ENCODE results near the gene EDEM2.
"Not testable (repeated sequence)": the region's sequence is repeated elsewhere in the genome, so short reads cannot be mapped to it uniquely, and the experiment has no call there.

Gene EDEM2

DNA sequence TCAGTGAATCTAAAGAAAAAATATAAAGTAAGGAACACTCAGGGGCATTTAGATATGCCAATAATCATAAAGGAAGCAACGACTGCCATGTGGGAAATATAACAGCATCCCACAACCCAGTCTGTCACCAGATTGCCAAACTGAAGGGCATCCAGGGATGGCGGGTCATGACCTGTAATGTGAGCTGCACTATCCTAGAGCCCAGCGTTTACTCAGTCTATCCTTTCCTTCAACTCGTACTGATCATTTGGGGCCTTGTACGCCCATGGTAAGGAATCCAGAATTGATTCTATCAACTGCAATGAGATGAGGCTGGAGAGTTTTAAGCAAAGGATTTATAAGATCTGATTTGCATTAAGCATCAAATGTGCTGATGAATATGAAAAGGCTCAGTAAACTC is 59.8 kb downstream of the EDEM2 start:
- DNase-seq (ENCODE audit: low read depth): no peak

DNA sequence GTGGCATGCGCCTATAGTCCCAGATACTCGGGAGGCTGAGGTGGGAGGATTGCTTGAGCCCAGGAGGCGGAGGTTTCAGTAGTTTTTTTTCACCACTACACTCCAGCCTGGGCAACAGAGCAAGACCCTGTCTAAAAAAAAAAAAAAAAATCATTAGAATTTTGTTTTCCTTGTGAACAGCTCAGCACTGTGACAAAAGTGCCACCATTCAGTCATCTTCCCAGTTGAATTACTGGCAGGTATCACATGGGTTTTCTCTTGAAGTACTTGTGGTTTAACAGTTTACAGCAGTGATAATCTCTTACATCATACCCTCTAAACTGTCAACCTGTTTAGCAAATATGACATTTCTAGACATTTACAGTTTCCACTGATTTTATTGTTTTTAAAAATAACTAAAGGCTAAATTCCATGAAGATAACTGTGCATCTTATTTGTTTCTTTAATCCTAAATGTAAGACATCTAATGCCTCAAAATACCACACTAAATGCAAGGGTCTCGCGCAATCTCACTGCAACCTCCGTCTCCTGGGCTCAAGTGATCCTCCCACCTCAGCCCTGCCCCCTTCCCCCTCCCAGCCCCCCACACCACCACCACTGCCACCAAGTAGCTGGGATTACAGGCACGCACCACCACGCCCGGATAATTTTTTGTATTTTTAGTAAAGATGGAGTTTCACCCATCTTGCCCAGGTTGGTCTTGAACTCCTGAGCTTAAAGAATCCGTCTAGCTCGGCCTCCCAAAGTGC is 61.5 kb downstream of the EDEM2 start:
- no peak for DNase-seq (ENCODE audit: low read depth)

DNA sequence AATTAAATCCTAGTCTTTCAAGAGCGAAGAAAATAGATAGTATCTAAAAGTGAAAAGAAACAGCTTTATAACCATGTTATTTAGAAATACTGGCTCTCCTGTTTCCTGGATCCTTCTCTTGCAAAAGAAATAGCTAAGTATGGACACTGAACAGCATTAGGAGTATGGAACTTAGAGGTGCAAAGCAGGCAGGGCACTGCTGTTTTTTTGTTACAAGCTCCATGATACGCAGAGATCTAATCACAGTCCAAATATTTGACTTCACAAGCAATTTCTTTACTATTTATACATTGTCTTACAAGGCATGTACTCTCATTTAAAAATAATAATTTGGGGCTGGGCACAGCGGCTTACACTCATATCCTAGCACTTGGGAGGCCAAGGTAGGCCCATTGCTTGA is 62.1 kb downstream of the EDEM2 start:
- no peak for DNase-seq (ENCODE audit: low read depth)

DNA sequence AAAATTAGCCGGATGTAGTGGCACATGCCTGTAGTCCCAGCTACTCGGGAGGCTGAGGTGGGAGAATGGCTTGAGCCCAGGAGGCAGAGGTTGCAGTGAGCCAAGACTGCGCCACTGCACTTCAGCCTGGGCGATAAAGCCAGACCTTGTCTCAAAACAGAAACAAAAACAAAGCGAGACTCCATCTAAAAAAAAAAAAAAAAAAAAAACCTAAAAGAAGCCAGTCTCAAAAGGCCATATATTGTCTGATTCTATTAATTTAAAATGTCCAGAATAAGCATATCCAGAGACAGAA is 66.8 kb downstream of the EDEM2 start:
- DNase-seq (ENCODE audit: low read depth): not testable (repeated sequence)

DNA sequence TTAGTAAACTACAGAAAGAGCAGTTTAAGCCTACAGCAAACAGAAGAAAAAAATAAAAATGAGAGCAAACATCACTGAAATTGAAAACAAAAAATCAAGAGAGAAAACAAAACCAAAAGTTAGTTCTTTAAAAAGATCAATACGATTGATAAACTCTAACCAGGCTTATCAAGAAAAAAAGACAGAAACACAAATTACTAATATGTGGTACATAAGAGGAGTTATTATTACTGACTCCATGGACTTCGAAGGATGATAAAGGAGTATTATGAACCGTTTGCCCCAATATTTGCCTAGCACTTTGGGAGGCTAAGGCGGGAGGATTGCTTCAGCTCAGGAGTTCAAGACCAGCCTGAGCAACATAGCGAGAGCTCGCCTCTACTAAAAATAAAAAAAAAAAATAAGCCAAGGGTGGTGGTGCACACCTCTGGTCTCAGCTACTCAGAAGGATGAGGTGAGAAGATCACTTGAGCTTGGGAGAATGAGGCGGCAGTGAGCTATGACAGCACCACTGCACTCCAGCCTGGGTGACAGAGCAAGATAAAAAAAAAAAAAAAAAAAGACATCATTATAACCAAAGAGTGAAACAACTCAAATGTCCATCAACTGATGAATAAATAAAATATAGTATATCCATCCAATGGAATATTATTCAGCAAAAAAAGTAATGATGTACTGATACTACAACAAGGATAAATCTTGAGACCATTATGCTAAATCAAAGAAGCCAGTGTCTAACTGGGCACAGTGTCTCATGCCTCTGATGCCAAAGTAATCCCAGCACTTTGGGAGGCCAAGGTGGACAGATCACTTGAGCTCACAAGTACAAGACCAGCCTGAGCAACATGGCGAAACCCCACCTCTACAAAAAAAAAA is 67.4 kb downstream of the EDEM2 start:
- DNase-seq (ENCODE audit: low read depth): no peak

DNA sequence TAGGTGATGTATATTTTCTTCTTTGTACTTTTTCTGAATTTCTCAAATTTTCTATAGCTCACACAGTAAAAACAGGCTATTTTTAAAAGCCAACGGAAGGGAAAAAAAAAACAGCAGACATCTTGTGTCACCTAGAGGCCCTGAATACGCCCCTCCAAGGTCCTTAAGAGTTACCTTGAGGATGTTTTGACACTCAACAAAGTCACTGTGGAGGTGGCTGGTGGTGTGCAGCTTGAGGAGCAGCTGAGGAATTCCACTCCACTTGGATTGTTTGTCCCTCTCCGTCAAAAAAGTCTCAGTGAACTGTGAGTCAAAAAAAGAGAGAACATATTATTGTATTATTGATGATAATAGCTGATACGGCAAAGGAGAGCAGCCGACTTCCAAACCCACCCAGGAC is 69.3 kb downstream of the EDEM2 start:
- no peak for DNase-seq (ENCODE audit: low read depth)

DNA sequence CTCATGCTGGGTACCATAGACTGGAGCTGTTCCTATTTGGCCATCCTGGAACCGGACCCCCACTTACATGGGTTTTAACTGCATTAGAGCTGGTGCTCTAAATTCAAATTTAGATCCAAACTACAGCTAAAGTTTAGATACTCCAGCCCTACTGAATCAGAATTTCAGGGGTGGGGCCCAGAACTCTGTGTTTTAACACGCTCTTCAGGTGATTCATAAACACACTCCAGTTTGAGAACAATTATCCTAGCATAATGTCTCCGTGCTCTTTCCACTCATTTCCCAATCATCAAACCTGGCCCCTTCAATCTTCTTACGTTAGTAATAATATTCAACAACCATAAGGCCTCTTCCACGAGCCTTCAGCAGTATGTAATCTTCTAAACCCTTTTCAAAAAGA is 69.8 kb downstream of the EDEM2 start:
- DNase-seq (ENCODE audit: low read depth): no peak

DNA sequence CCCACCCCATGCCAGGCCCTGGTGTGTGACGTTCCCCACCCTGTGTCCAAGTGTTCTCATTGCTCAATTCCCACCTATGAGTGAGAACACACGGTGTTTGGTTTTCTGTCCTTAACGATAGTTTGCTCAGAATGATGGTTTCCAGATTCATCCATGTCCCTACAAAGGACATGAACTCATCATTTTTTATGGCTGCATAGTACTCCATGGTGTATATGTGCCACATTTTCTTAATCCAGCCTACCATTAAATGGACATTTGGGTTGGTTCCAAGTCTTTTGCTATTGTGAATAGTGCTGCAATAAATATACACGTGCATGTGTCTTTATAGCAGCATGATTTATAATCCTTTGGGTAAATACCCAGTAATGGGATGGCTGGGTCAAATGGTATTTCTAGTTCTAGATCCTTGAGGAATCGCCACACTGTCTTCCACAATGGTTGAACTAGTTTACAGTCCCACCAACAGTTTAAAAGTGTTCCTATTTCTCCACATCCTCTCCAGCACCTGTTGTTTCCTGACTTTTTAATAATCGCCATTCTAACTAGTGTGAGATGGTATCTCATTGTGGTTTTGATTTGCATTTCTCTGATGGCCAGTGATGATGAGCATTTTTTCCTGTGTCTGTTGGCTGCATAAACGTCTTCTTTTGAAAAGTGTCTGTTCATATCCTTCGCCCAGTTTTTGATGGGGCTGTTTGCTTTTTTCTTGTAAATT is 75.5 kb downstream of the EDEM2 start:
- DNase-seq (ENCODE audit: low read depth): not testable (repeated sequence)

DNA sequence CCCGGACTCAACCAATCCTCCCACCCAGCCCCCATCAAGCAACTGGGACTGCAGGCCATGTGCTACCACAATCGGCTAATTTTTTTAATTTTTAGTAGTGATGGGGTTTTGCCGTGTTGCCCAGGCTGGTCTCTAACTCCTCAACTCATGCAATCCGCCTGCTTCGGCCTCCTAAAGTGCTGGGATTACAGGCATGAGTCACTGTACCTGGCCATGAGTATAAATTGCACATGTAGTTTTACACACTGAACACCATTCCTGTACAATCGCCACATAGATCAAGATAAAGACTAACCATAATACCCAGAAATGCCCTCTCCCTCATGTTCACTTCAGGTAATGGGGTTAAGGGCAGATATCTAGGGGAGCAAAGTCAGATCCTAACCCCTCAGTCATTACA is 80.9 kb downstream of the EDEM2 start:
- no peak for DNase-seq (ENCODE audit: low read depth)
